K562 (cell line): ENCODE results near the gene FRA10AC1. TPM values are rescaled to one million over a fixed set of nuclear protein-coding genes. Genes with fewer than 3 reads are reported as not detected.

Experiments
- ATAC-seq: fragments of 200-7000 bp; cut with Tn5 transposase; 3 replicates; pipeline ENCODE4 v1.9.1; 2020; ENCODE audit warnings: moderate library complexity
- BruUV-seq: library from RNA; stranded (reverse); fragments of 400-500 nt; replicated peaks from 2 replicates; lab custom pipeline; 2021; lab: Mats Ljungman, UMichigan
- CTCF ChIA-PET: fragments of 300-600 bp; formaldehyde crosslinking; extraction: SDS; loops from one replicate; lab custom pipeline; 2021; ENCODE audit warnings: low intra/inter-chr PET ratio; lab: Yijun Ruan, JAX
- POLR2A ChIA-PET: fragments of 300-600, 350-650 bp; sonication (Branson Sonifier 250); formaldehyde crosslinking; extraction: SDS; loops from one replicate; lab custom pipeline; 2021; ENCODE audit warnings: antibody characterized with exemption, inconsistent platforms; lab: Yijun Ruan, JAX
- DNase-seq, 4 experiments: peaks; one replicate each; pipeline versions ENCODE4 v3.0.0 to v3.0.0-alpha.2; 2011 to 2018; ENCODE audit warnings: low spot score in 3 of 4, mixed read lengths in 3 of 4; ENCODE audit errors: extremely low read depth in 1 of 4
- FAIRE-seq: peaks from 2 replicates; lab custom pipeline; 2011; peaks lifted over from hg19 to GRCh38; lab: Jason Lieb, UNC
- H2AFZ ChIP-seq: 2 replicates; pipeline ENCODE4 v1.6.0; 2011; ENCODE audit warnings: low read depth, low read length, control low read depth, inconsistent platforms
- H3K27ac ChIP-seq: fragments of 200-600 bp; 3 replicates; pipeline ENCODE4 v1.8.0; 2011; ENCODE audit warnings: low read depth, mild to moderate bottlenecking, control low read depth, inconsistent platforms, low read length, moderate library complexity, mixed read lengths; ENCODE audit errors: extremely low read depth
- H3K27me3 ChIP-seq, 2 experiments: fragments of 300-600 bp in 1 of 2; 2 replicates in 1 of 2; 3 replicates in 1 of 2; pipeline versions ENCODE4 v1.6.0 to v1.8.0; 2011; ENCODE audit warnings: inconsistent platforms in 2 of 2, low read length in 2 of 2, mild to moderate bottlenecking in 1 of 2, mixed read lengths in 1 of 2, moderate library complexity in 1 of 2; ENCODE audit not compliant: control insufficient read depth in 2 of 2, insufficient read depth in 2 of 2
- H3K36me3 ChIP-seq: fragments of 300-600 bp; 3 replicates; pipeline ENCODE4 v1.8.0; 2011; ENCODE audit warnings: mild to moderate bottlenecking, low read length, inconsistent platforms; ENCODE audit not compliant: control insufficient read depth, insufficient read depth
- H3K4me1 ChIP-seq, 2 experiments: fragments of 200-600 bp in 1 of 2; replicated peaks in 1 of 2; 2 replicates in 1 of 2; 3 replicates in 1 of 2; pipeline versions ENCODE4 v1.5.1 to v1.8.0; 2011; ENCODE audit warnings: inconsistent platforms in 2 of 2, low read length in 2 of 2, mild to moderate bottlenecking in 1 of 2, mixed read lengths in 1 of 2, moderate library complexity in 1 of 2; ENCODE audit not compliant: control insufficient read depth in 2 of 2, insufficient read depth in 2 of 2
- H3K4me2 ChIP-seq: 2 replicates; pipeline ENCODE4 v1.6.1; 2011; ENCODE audit warnings: low read length, control low read depth, inconsistent platforms, mixed read lengths; ENCODE audit not compliant: insufficient read depth
- H3K4me3 ChIP-seq: fragments of 200-600 bp; sonication (generic), shearing (Covaris generic); 2 replicates; pipeline ENCODE4 v1.5.1; 2016; ENCODE audit warnings: control low read depth, inconsistent platforms
- H3K79me2 ChIP-seq: fragments of 200-600 bp; 3 replicates; pipeline ENCODE4 v1.8.0; 2011; ENCODE audit warnings: low read length, inconsistent platforms; ENCODE audit not compliant: control insufficient read depth, insufficient read depth
- H3K9ac ChIP-seq, 2 experiments: 2 replicates each; pipeline versions ENCODE4 v1.6.0 to v1.6.1; 2011; ENCODE audit warnings: low read depth in 2 of 2, low read length in 2 of 2, control low read depth in 1 of 2, inconsistent platforms in 1 of 2, mild to moderate bottlenecking in 1 of 2, mixed read lengths in 1 of 2; ENCODE audit not compliant: insufficient read depth in 1 of 2
- H3K9me1 ChIP-seq: one replicate; pipeline ENCODE4 v1.6.0; 2011; ENCODE audit warnings: inconsistent platforms, mild to moderate bottlenecking, low read length, moderate library complexity; ENCODE audit not compliant: control insufficient read depth, insufficient read depth
- H3K9me3 ChIP-seq: replicated peaks from 2 replicates; pipeline ENCODE4 v1.5.1; 2011; ENCODE audit warnings: low read depth, low read length, inconsistent platforms; ENCODE audit not compliant: control insufficient read depth, insufficient read depth
- H4K20me1 ChIP-seq: replicated peaks from 2 replicates; pipeline ENCODE4 v1.6.1; 2011; ENCODE audit warnings: low read length, inconsistent platforms, mixed read lengths; ENCODE audit not compliant: control insufficient read depth, insufficient read depth
- NRF1 ChIP-seq, 2 experiments: fragments of 450-650 bp; IDR thresholded peaks in 1 of 2; conservative IDR thresholded peaks in 1 of 2; 2 replicates each; pipeline ENCODE4 v1.6.1; 2014; ENCODE audit warnings: mild to moderate bottlenecking in 2 of 2
- THRAP3 ChIP-seq: fragments of 450-650 bp; IDR thresholded peaks from 2 replicates; pipeline ENCODE4 v1.6.1; 2016; ENCODE audit warnings: mild to moderate bottlenecking, inconsistent platforms, borderline replicate concordance
- ZNF23 ChIP-seq: fragments of 250-450 bp; sonication (Bioruptor Pico); IDR thresholded peaks from 2 replicates; pipeline ENCODE4 v1.4.0; 2020; ENCODE audit warnings: mild to moderate bottlenecking
- WGBS: fragments of 100-300 bp; shearing (Covaris generic); methylation state at CpG from one replicate; pipeline ENCODE4 v1.1.6; 2016; ENCODE audit warnings: low coverage, mixed read lengths; ENCODE audit not compliant: insufficient coverage; ENCODE audit errors: missing lambda C conversion rate; 5-methylcytosine and 5-hydroxymethylcytosine counted together
- in situ Hi-C: fragments of 300-500 bp; cut with MboI; formaldehyde crosslinking; loops from 4 replicates; pipeline ENCODE4 v1.15.0; 2018; ENCODE audit warnings: inconsistent platforms, mixed read lengths
- intact Hi-C: fragments of 100-400 bp; cut with micrococcal nuclease; formaldehyde crosslinking; loops from 2 replicates; pipeline ENCODE4 v1.14.2; 2022
- polyA plus RNA-seq, 8 experiments: library from polyadenylated mRNA; depleted of rRNA in 4 of 8; stranded (reverse) in 5 of 8; unstranded in 3 of 8; fragments of >200 nt; fragmentation: Nextera tagmentation in 2 of 8; fragmentation: Illumina TruSeq in 1 of 8; extraction: Ambion mirVana in 2 of 8; extraction: Trizol in 1 of 8; gene quantifications; 2 replicates each; pipeline versions ENCODE4 v1.2.1 to v1.2.3, GENCODE V29; 2011 to 2014; ENCODE audit warnings: inconsistent platforms in 1 of 8, missing spikeins in 1 of 8
- total RNA-seq, 7 experiments: library from RNA; depleted of rRNA in 6 of 7; stranded (reverse); fragments of >200 nt in 6 of 7; fragmentation: Illumina TruSeq in 2 of 7; extraction: Trizol in 2 of 7; gene quantifications; 2 replicates each; pipeline versions ENCODE4 v1.2.1 to v1.2.3, GENCODE V29; 2011 to 2021; ENCODE audit warnings: low replicate concordance in 1 of 7
- TF ChIP-seq, protein P1 (sequence below), 3 experiments: IDR thresholded peaks in 2 of 3; conservative IDR thresholded peaks in 1 of 3; 2 replicates each; pipeline ENCODE4 v1.5.1; 2011 to 2012; ENCODE audit warnings: low read length in 3 of 3, mild to moderate bottlenecking in 3 of 3, control low read depth in 2 of 3, improper control_type of control experiment in 1 of 3, inconsistent platforms in 1 of 3, low read depth in 1 of 3, mixed read lengths in 1 of 3, moderate library complexity in 1 of 3; ENCODE audit not compliant: insufficient read depth in 2 of 3
- TF ChIP-seq, protein P2 (sequence below), 2 experiments: fragments of 450-650 bp in 1 of 2; sonication (generic) in 1 of 2; formaldehyde crosslinking; conservative IDR thresholded peaks; 2 replicates each; pipeline versions ENCODE4 v1.4.0 to v1.8.1; 2020 to 2022; ENCODE audit warnings: mild to moderate bottlenecking in 1 of 2, missing genetic modification reagents in 1 of 2

The FRA10AC1 gene
- total and polyA plus RNA-seq, 9 of the 15 experiments (the other 6 are each of a cell fraction or from before 2014, with no cell fraction given), result 4.4 to 11.8 (median 8.0) TPM

DNA sequence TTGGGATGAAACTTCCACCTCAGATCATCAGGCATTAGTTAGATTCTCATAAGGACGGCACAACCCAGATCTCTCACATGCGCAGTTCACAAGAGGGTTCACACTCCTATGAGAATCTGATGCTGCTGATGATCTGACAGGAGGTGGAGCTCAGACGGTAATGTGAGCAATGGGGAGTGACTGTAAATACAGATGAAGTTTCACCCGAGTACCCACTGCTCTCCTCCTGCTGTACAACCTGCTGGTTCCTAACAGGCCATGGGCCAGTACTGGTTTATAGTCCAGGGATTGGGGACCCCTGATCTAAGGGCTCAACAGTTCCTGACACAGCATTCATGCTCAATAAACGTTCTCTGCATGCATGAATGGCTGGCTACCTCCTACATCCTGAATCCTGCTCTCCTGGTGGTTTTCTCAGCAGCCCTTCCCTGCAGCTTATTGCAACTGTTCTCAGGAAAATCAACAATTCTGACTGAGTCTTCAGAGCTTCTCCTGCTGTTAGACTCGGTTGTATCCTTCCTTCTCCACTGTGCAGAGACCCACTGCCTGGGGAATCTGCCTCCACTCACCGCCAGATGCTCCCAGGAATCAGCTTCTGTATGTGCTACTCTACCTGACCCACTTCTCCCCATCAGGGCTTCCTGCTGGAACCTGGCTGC is 72.6 kb downstream of the FRA10AC1 start:
- DNase-seq (no peak), ATAC-seq (no peak), FAIRE-seq (no peak)
- no TSS peak for BruUV-seq
- intact Hi-C loops, result no loop called here
- Histone ChIP-seq H3K9me1 (no peaks in the 10 kb centered on the region), H3K9ac (no peak overlapping the region), H2AFZ (no peak overlapping the region), H3K36me3 (no peaks in the 10 kb centered on the region), H3K79me2 (no peaks in the 10 kb centered on the region), H3K27me3 (peaks cover 0 to 5% of the 10 kb centered on the region in 2 experiments; a peak in 2 of 5 replicates), H3K4me3 (no peak overlapping the region), H3K4me1 (no peaks in the 10 kb centered on the region), H3K9me3 (no peaks in the 10 kb centered on the region), H3K27ac (no peak overlapping the region), H3K4me2 (no peak overlapping the region), H4K20me1 (no peaks in the 10 kb centered on the region)
- 2% methylated on average over 7 of the region's 7 CpGs for WGBS
- in situ Hi-C loops, result no loop called here
- CTCF ChIA-PET, result interaction anchor here (0.7 kb wide), 1 partner anchor 1181 kb away, joined by 4 read pairs; no protein-coding TSS in a partner anchor
- TF ChIP-seq, protein P1, sequence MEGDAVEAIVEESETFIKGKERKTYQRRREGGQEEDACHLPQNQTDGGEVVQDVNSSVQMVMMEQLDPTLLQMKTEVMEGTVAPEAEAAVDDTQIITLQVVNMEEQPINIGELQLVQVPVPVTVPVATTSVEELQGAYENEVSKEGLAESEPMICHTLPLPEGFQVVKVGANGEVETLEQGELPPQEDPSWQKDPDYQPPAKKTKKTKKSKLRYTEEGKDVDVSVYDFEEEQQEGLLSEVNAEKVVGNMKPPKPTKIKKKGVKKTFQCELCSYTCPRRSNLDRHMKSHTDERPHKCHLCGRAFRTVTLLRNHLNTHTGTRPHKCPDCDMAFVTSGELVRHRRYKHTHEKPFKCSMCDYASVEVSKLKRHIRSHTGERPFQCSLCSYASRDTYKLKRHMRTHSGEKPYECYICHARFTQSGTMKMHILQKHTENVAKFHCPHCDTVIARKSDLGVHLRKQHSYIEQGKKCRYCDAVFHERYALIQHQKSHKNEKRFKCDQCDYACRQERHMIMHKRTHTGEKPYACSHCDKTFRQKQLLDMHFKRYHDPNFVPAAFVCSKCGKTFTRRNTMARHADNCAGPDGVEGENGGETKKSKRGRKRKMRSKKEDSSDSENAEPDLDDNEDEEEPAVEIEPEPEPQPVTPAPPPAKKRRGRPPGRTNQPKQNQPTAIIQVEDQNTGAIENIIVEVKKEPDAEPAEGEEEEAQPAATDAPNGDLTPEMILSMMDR (IDR thresholded peaks at IDR 0.05 in 2 of 3, conservative IDR thresholded peaks at IDR 0.05 in 1 of 3; ENCODE audit: insufficient read depth in 2 of 3, low read depth in 1 of 3, low read length in 3 of 3), result no peak
- TF ChIP-seq THRAP3 (no peak), NRF1 (conservative IDR thresholded peaks at IDR 0.05 in 1 of 2, IDR thresholded peaks at IDR 0.05 in 1 of 2) (0 out of 4 replicates have a peak, but pooled peaks of 1 of the 2 experiments have one; percentile 25), ZNF23 (CRISPR knock-in tag) (no peak)
- TF ChIP-seq, protein P2, sequence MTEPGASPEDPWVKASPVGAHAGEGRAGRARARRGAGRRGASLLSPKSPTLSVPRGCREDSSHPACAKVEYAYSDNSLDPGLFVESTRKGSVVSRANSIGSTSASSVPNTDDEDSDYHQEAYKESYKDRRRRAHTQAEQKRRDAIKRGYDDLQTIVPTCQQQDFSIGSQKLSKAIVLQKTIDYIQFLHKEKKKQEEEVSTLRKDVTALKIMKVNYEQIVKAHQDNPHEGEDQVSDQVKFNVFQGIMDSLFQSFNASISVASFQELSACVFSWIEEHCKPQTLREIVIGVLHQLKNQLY (CRISPR knock-in tag; conservative IDR thresholded peaks at IDR 0.05), result no peak
- POLR2A ChIA-PET, result no interaction called here
